ENCODE data around the gene KRT74. TPM values are rescaled to one million over a fixed set of nuclear protein-coding genes. Genes with fewer than 3 reads are reported as not detected.

The KRT74 gene
- total RNA-seq, 1 experiment from 2014 or later: not detected

GRCh38 chr12:52521568-52522266 lies 51.9 kb downstream of the KRT74 start:
- peak; percentile 91 for DNase-seq (ENCODE audit: low read depth)

DNA sequence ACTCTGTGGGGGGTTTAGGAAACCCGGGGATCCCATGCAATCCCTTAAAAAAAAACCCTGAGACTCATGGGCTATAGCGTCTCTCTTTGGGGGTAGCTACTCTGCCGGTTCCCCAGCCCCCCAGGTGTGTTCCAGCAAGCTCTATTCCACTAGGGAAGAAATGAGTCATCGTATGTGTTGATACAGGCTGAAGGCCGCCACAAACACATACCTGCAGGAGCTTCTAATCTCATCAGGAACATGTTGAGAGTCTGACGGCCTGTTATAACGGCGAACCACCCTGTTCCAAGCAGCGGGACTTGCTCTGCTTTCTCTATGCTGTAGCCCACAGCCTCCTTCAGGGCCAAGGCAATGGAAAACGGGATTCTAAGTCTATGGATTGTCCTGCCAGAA lies 52.5 kb downstream of the KRT74 start:
- peak; percentile 82 for DNase-seq (ENCODE audit: low read depth)

- DNase-seq (ENCODE audit: low read depth): no peak
Observed at GRCh38 chr12:52519826-52520662, 53.6 kb downstream of the KRT74 start, which contains the start of gene KRT5. Gene KRT5 (minus strand): TSS chr12:52520394. CDS start chr12:52520296, 98 bp downstream.

DNA sequence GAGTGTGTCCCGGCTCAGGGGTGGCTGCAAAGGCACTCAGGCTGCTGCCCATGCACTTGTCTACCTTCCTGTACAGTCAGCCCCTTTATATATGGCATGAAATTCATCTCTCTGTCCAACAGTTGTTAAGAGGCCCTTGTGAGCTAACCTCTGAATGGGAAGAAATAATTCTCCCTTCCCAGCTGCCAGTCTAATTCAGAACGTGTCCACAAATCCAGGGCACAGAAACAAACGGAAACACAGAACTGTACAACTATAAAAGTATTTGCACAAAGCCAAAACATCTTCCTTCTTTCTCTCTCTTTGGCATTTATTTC lies 54.3 kb downstream of the KRT74 start:
- DNase-seq (ENCODE audit: low read depth): no peak

DNA sequence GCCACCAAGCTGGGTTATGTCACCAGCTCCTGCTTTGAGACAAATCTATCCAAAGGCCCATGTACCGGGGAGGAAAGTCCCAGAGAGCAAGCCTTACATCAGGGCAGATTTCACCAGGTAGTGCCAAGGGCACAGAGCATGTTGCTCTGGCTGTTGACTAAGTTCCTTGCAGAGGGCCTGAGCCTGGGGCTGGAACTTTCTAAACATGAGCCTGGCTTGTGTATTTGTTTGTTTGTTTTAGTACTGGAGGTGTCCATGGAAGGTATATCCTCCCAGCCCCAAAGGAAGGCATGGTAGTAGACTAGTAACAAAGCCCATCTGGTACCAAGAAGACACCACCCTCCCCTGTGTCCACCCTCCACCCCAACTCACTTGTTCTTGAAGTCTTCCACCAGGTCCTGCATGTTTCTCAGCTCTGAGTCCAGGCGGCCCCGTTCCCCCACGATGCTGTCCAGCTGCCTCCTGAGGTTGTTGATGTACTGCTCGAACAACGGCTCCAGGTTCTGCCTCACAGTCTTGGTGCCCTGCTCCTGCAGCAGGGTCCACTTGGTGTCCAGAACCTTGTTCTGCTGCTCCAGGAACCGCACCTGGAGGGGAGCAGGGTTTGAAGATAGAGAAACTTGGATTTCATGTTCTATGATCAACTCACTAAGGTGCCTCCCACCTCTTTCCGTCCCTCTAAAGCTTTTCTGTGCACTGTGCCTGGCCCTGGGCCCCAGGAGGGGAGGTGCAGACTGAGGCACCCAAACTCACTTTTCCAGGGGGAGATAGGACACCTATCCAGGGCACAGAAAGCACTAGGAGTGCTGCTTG lies 54.9 kb downstream of the KRT74 start:
- DNase-seq (ENCODE audit: low read depth): no peak

GRCh38 chr12:52517888-52518287 lies 55.8 kb downstream of the KRT74 start:
- DNase-seq (ENCODE audit: low read depth): no peak

GRCh38 chr12:52517005-52517835 lies 56.4 kb downstream of the KRT74 start:
- DNase-seq (ENCODE audit: low read depth): no peak

DNA sequence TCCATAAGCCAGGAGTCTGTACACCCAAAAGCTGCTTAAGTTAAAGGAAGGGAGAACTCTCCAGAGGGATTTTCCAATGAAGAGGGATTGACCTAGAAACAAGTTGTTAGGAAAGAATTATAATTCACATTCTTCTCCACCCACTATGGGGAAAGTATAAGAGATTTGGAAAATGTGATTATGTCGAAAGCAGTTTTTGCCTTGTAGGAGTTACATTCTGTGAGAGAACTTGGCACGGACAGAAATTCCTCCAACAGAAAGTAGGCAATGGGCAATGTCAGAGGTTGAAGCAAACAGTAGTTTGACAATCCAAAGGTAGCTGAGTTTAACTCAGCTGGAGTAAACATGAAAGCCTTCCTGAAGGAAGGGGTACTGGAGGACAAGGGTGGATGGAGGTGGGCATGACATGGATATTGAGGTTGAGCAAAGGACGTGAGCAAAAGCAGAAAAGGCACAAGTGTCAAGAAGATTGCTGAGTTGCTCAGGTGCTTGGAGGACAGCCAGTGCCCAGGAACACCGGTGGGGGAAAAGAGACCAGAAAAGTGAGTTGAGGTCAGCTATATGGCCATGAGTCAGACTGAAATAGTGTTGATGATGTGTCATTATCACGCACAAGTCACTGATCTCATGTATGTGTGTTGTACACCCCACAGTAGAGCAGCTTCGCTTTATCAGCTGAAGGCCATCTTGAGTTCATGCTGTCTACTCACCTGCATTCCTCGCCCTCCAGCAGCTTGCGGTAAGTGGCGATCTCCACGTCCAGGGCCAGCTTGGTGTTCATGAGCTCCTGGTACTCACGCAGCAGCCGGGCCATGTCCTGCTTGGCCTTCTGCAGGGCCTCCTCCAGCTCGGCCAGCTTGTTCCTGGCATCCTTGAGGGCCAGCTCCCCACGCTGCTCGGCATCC lies 57.5 kb downstream of the KRT74 start:
- peak; percentile 67 for DNase-seq (ENCODE audit: low read depth)

Other genes starting within 250 kb of the KRT74 start
- not detected in 2 replicates for gene KRT85, start 206.4 kb downstream of the KRT74 start, total RNA-seq (2014; rRNA removed; shearing (Covaris generic))
- gene KRT84, start 188.2 kb downstream of the KRT74 start, total RNA-seq (2014; rRNA removed; shearing (Covaris generic)): not detected in 2 replicates
- gene KRT82, start 167.5 kb downstream of the KRT74 start, total RNA-seq (2014; rRNA removed; shearing (Covaris generic)): not detected in 2 replicates
- 0.02 TPM in 1 of 2 replicates, not detected in the other for gene KRT75, start 139.5 kb downstream of the KRT74 start, total RNA-seq (2014; rRNA removed; shearing (Covaris generic))
- not detected in 2 replicates for gene KRT6B, start 121.7 kb downstream of the KRT74 start, total RNA-seq (2014; rRNA removed; shearing (Covaris generic))
- not detected in 2 replicates for gene KRT6C, start 100.0 kb downstream of the KRT74 start, total RNA-seq (2014; rRNA removed; shearing (Covaris generic))
- gene KRT6A, start 80.6 kb downstream of the KRT74 start, total RNA-seq (2014; rRNA removed; shearing (Covaris generic)): not detected in 2 replicates
- not detected in 2 replicates for gene KRT5, start 53.4 kb downstream of the KRT74 start, total RNA-seq (2014; rRNA removed; shearing (Covaris generic))
- gene KRT71, start 20.7 kb downstream of the KRT74 start, total RNA-seq (2014; rRNA removed; shearing (Covaris generic)): not detected in 2 replicates
- not detected in 2 replicates for gene KRT72, start 27.6 kb upstream of the KRT74 start, total RNA-seq (2014; rRNA removed; shearing (Covaris generic))
- gene KRT73, start 44.7 kb upstream of the KRT74 start, total RNA-seq (2014; rRNA removed; shearing (Covaris generic)): not detected in 2 replicates
- not detected in 2 replicates for gene KRT2, start 78.4 kb upstream of the KRT74 start, total RNA-seq (2014; rRNA removed; shearing (Covaris generic))
- gene KRT1, start 106.6 kb upstream of the KRT74 start, total RNA-seq (2014; rRNA removed; shearing (Covaris generic)): not detected in 2 replicates
- gene KRT77, start 129.7 kb upstream of the KRT74 start, total RNA-seq (2014; rRNA removed; shearing (Covaris generic)): not detected in 2 replicates
- gene KRT76, start 203.5 kb upstream of the KRT74 start, total RNA-seq (2014; rRNA removed; shearing (Covaris generic)): not detected in 2 replicates
- not detected in 2 replicates for gene KRT3, start 222.3 kb upstream of the KRT74 start, total RNA-seq (2014; rRNA removed; shearing (Covaris generic))
- gene KRT4, start 240.3 kb upstream of the KRT74 start, total RNA-seq (2014; rRNA removed; shearing (Covaris generic)): not detected in 2 replicates

All from M059J (cell line).